ENCODE results near the gene COL4A2.
A peak's percentile ranks its signal among the peaks of the same experiment; 100 is the strongest.

Gene COL4A2

DNA sequence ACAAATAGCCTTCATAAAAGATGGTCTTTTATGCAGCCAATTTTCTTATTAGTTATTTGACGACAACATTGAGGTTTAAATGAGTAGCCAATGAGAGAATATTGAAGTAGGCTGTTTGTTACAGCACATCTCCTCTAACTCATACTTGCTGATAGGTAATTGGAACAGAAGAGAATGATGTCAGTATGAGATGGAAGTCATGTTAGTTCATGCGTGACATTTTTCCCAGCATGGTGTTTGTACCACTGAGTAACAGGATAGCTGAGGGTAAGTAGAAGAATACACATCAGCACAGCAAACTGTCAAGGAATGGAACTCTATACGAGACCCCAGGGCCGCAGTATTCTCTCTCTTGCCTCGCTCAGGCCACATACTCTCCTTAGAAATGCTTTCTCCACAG, 37.2 kb downstream of the COL4A2 start:
- H3K4me1 Mint-ChIP-seq, result peaks cover 45% of the 10 kb centered on the region
- H3K27me3 Mint-ChIP-seq (ENCODE audit: low read depth), result no peaks in the 10 kb centered on the region
- no peak for TF ChIP-seq CTCF (IDR thresholded peaks at IDR 0.05; ENCODE audit: unreplicated experiment in 3 of 3)
- H3K36me3 Mint-ChIP-seq (ENCODE audit: low read depth), result peaks cover 19% of the 10 kb centered on the region
- H3K4me3 Mint-ChIP-seq, result no peak overlapping the region
- H3K9me3 Mint-ChIP-seq, result peaks cover 3% of the 10 kb centered on the region
- peak overlapping the region in 1 of 3 experiments; percentile 33 for H3K27ac Mint-ChIP-seq

DNA sequence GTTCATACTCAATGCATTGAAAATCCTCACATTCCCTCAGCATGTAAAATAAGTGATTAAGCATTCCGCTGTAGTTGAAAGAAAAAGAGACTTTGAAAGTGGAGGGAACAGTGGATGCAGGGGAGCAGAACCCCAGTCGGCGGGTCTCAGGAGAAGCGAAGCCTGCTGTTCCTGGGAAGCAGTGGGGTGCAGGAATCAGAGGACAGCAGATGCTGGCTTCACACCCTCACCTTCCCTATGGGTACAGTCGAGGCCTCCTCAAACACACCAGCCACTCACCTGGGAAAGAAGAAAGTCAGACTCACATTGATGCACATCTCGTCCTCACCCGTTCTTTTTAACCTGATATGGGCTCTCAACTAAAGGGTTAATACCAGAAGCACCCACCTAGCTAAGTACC, 38.2 kb downstream of the COL4A2 start:
- Mint-ChIP-seq H3K4me1 (peaks cover 48% of the 10 kb centered on the region), H3K36me3 (ENCODE audit: low read depth) (peaks cover 19% of the 10 kb centered on the region), H3K9me3 (peaks cover 3% of the 10 kb centered on the region), H3K27me3 (ENCODE audit: low read depth) (no peaks in the 10 kb centered on the region), H3K27ac (no peak overlapping the region), H3K4me3 (no peak overlapping the region)
- no peak for TF ChIP-seq CTCF (IDR thresholded peaks at IDR 0.05; ENCODE audit: unreplicated experiment in 3 of 3)

DNA sequence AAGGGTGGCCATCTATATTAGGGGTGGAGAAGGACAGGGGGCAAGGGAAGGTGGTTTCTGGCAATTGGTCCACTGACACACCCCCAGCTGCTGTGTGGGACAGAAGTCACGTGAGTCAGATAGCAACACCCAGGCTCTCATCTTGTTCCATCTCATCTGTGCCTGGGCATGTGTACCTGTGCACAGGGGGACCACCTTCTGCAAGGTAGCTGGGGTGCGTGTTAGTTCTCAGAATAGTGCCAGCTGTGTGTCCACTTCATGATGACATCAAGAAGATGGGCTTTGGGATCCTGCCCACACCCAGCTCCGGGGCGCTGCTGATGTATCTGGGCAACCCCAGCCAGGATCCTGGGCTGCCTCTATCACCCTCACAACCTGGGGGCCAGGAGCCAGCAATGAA, 38.6 kb downstream of the COL4A2 start:
- no peaks in the 10 kb centered on the region for H3K27me3 Mint-ChIP-seq (ENCODE audit: low read depth)
- peaks cover 19% of the 10 kb centered on the region for H3K36me3 Mint-ChIP-seq (ENCODE audit: low read depth)
- H3K9me3 Mint-ChIP-seq, result peaks cover 3% of the 10 kb centered on the region
- no peak overlapping the region for H3K27ac Mint-ChIP-seq
- TF ChIP-seq CTCF (IDR thresholded peaks at IDR 0.05; ENCODE audit: unreplicated experiment in 3 of 3), result no peak
- no peak overlapping the region for H3K4me3 Mint-ChIP-seq
- peaks cover 48% of the 10 kb centered on the region for H3K4me1 Mint-ChIP-seq

DNA sequence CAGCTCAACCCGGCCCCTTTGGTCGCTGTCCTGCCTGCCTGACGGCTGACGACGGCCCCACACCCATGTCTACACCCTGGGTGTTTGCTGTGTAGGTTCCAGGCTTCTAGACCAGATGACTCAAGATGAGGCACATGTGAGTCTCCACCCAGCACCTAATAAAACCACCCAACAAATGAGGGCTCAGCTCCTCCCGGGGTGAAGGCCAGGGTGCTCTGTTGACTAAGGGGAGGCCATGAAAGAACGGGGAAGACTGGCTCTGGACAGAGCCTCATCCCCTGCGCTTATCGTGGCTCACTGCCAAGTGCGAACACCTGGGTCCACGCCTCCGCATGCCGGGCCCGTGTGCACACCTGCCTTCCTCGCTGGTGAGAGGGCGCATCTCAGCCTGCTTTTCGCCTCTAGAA, 39.6 kb downstream of the COL4A2 start:
- H3K27ac Mint-ChIP-seq, result no peak overlapping the region
- no peaks in the 10 kb centered on the region for H3K27me3 Mint-ChIP-seq (ENCODE audit: low read depth)
- H3K4me1 Mint-ChIP-seq, result peaks cover 48% of the 10 kb centered on the region
- H3K36me3 Mint-ChIP-seq (ENCODE audit: low read depth), result peaks cover 19% of the 10 kb centered on the region
- H3K9me3 Mint-ChIP-seq, result peaks cover 3% of the 10 kb centered on the region
- no peak overlapping the region for H3K4me3 Mint-ChIP-seq
- no peak for TF ChIP-seq CTCF (IDR thresholded peaks at IDR 0.05; ENCODE audit: unreplicated experiment in 3 of 3)

GRCh38 chr13:110347088-110347487, 40.0 kb downstream of the COL4A2 start:
- H3K4me3 Mint-ChIP-seq, result no peak overlapping the region
- no peaks in the 10 kb centered on the region for H3K27me3 Mint-ChIP-seq (ENCODE audit: low read depth)
- H3K36me3 Mint-ChIP-seq (ENCODE audit: low read depth), result peaks cover 19% of the 10 kb centered on the region
- peaks cover 3% of the 10 kb centered on the region for H3K9me3 Mint-ChIP-seq
- peaks cover 46% of the 10 kb centered on the region for H3K4me1 Mint-ChIP-seq
- no peak overlapping the region for H3K27ac Mint-ChIP-seq
- TF ChIP-seq CTCF (IDR thresholded peaks at IDR 0.05; ENCODE audit: unreplicated experiment in 3 of 3), result no peak

DNA sequence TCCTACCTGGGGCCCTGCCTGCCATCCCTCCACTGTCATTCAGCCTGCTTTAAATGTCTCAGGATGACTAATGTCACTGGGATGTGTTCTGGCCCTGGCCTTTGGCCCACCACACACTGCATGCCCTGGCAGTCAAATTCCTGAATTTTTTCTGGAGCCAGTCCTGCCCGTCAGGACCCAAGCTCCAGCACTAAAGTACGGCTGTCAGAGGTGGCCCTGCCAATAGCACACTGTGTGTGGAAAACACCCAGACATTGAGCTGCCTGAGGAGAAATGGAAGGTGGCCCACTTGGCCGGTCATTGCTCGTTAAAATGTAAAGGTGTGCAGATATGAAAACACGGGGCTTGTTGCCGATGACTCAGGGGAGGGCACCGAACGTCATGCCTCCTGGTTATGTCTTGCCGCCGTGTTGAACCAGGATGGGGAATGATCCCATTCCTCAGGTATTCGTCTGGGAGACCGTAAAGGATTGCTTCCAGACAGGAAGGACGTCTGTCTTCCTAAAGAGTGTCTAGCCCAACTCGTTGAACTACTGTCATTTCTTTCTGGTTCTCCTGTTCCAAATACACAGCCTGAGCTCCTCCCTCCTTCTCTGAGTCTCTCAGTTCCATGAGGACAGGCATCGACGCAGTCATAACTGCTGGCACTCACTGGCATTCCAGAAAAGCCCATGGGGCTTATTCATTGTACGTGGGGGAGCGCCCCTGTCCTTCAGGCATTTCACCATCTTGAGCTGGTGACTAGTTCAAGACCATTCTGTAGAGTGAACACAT, 40.6 kb downstream of the COL4A2 start:
- H3K9me3 Mint-ChIP-seq, result peaks cover 3% of the 10 kb centered on the region
- peaks cover 46% of the 10 kb centered on the region for H3K4me1 Mint-ChIP-seq
- H3K36me3 Mint-ChIP-seq (ENCODE audit: low read depth), result peaks cover 19% of the 10 kb centered on the region
- H3K27ac Mint-ChIP-seq, result peak overlapping the region in 1 of 3 experiments; percentile 69
- H3K4me3 Mint-ChIP-seq, result no peak overlapping the region
- TF ChIP-seq CTCF (IDR thresholded peaks at IDR 0.05; ENCODE audit: unreplicated experiment in 3 of 3), result no peak
- H3K27me3 Mint-ChIP-seq (ENCODE audit: low read depth), result no peaks in the 10 kb centered on the region
